B cell (primary cell): ENCODE results near the gene BICDL2.

Source experiments
- EZH2 ChIP-seq: IDR thresholded peaks from 2 replicates; pipeline ENCODE4 v1.6.1; 2012; ENCODE audit warnings: borderline replicate concordance, low read depth, mild to moderate bottlenecking, moderate library complexity, low read length; ENCODE audit not compliant: insufficient read depth, poor library complexity, severe bottlenecking
- TF ChIP-seq, protein P1 (sequence below): fragments of 200-600 bp; IDR thresholded peaks from one replicate; pipeline ENCODE4 v1.8.0; 2022; ENCODE audit warnings: antibody characterized with exemption, mild to moderate bottlenecking

DNA sequence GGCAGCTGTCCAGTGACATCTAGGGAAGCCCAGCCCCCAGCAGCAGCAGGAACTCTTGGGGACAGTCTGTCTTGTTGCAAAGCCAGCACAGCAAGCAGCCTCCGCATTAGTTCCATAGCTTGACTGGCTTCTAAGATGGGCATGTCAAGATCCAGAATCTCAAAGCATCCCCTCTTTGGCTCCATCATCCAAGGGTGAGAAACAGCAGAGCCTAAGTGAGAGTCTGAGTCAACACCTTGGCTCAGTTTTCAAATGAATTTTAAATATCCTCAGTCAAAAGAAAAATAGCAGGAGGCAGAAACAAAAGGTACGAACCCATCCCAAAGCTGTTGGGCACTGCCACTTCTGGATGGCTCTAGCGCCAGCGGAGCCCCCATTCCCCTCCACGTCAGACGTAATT is 21.8 kb downstream of the BICDL2 start:
- no peak for TF ChIP-seq EZH2
- TF ChIP-seq, protein P1, sequence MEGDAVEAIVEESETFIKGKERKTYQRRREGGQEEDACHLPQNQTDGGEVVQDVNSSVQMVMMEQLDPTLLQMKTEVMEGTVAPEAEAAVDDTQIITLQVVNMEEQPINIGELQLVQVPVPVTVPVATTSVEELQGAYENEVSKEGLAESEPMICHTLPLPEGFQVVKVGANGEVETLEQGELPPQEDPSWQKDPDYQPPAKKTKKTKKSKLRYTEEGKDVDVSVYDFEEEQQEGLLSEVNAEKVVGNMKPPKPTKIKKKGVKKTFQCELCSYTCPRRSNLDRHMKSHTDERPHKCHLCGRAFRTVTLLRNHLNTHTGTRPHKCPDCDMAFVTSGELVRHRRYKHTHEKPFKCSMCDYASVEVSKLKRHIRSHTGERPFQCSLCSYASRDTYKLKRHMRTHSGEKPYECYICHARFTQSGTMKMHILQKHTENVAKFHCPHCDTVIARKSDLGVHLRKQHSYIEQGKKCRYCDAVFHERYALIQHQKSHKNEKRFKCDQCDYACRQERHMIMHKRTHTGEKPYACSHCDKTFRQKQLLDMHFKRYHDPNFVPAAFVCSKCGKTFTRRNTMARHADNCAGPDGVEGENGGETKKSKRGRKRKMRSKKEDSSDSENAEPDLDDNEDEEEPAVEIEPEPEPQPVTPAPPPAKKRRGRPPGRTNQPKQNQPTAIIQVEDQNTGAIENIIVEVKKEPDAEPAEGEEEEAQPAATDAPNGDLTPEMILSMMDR = no peak
